GM10847 (cell line): ENCODE data around the gene HACD1.

ENCODE experiments used
- POLR2A ChIP-seq: IDR thresholded peaks from 2 replicates; pipeline ENCODE4 v1.6.1; 2011; ENCODE audit not compliant: insufficient read length; ENCODE audit errors: extremely low read depth

The HACD1 gene

GRCh38 chr10:17548162-17548561 lies 69.0 kb downstream of the HACD1 start:
- TF ChIP-seq POLR2A = no peak

DNA sequence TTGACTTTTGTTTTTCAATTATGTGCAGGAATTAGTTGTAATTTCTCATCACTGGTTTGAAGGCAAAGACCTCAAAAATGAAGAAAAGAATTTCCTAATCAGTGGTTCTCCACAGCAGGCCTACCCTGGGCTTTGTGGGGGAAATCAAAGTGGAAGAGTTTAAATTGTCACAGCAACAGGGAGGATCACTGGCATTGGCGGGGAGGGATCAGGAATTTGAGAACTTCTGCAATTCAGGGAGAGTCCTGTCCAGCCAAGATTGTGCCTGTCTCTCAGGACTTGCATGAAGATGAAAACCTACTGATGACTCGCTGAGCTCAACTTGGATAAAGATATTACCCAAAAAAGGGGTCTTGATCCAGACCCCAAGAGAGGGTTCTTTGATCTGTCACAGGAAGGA lies 70.1 kb downstream of the HACD1 start:
- no peak for TF ChIP-seq POLR2A

- no peak for TF ChIP-seq POLR2A
Measured at GRCh38 chr10:17544465-17544864, 72.7 kb downstream of the HACD1 start.
